ENCODE measurements around the gene REL.

DNA sequence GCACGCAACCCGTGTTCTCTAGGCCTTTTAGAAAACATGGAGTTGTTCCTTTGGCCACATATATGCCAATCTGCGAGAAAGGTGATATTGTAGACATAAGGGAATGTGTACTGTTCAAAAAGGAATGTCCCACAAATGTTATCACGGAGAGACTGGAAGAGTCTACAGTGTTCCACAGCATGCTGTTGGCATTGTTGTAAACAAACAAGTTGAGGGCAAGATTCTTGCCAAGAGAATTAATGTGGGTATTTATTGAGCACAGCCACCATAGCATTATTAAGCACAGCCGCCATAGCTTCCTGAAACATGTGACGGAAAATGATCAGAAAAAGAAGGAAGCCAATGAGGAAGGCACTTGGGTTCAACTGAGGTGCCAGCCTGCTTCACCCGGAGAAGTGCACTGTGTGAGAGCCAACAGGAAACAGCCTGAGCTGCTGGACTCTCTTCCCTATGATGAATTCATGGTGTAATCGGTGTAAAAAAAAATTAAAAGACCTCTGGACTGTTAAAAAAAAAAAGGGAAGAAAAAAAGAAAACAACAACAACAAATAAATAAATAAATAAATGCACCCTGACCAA lies 29.0 kb upstream of the REL start:
- TF ChIP-seq, protein P1, sequence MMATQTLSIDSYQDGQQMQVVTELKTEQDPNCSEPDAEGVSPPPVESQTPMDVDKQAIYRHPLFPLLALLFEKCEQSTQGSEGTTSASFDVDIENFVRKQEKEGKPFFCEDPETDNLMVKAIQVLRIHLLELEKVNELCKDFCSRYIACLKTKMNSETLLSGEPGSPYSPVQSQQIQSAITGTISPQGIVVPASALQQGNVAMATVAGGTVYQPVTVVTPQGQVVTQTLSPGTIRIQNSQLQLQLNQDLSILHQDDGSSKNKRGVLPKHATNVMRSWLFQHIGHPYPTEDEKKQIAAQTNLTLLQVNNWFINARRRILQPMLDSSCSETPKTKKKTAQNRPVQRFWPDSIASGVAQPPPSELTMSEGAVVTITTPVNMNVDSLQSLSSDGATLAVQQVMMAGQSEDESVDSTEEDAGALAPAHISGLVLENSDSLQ (IDR thresholded peaks at IDR 0.05) = no peak
- TF ChIP-seq TARDBP (IDR thresholded peaks at IDR 0.05) = no peak
- TF ChIP-seq FOXM1 (IDR thresholded peaks at IDR 0.05; ENCODE audit: borderline replicate concordance) = no peak
- no peak for TF ChIP-seq ELF4 (IDR thresholded peaks at IDR 0.05)
- TF ChIP-seq BHLHE40 (IDR thresholded peaks at IDR 0.05; ENCODE audit: borderline replicate concordance) = no peak
- no peak for TF ChIP-seq ARNT (IDR thresholded peaks at IDR 0.05)
